ENCODE results near the gene SPESP1. TPM values are rescaled to one million over a fixed set of nuclear protein-coding genes. Genes with fewer than 3 reads are reported as not detected.
"Not testable (repeated sequence)": the region's sequence is repeated elsewhere in the genome, so short reads cannot be mapped to it uniquely, and the experiment has no call there.

Gene SPESP1
- total RNA-seq, 1 experiment from 2014 or later, result not detected

GRCh38 chr15:68924866-68925560, 5.3 kb upstream of the SPESP1 start:
- no peak overlapping the region for H3K27ac ChIP-seq
- DNase-seq (ENCODE audit: low read depth in 1 of 2, low spot score in 2 of 2), result peak; percentile 35 to 64
- no peaks in the 10 kb centered on the region for H3K36me3 ChIP-seq
- no peaks in the 10 kb centered on the region for H3K27me3 ChIP-seq (replicated peaks)
- H3K4me1 ChIP-seq (replicated peaks), result no peaks in the 10 kb centered on the region
- no peak overlapping the region for H3K4me3 ChIP-seq
- no peaks in the 10 kb centered on the region for H3K9me3 ChIP-seq (replicated peaks)

- no peaks in the 10 kb centered on the region for H3K27me3 ChIP-seq (replicated peaks)
- H3K27ac ChIP-seq, result no peak overlapping the region
- DNase-seq (ENCODE audit: low read depth in 1 of 2, low spot score in 2 of 2), result no peak
- H3K9me3 ChIP-seq (replicated peaks), result no peaks in the 10 kb centered on the region
- no peaks in the 10 kb centered on the region for H3K4me1 ChIP-seq (replicated peaks)
- H3K36me3 ChIP-seq, result no peaks in the 10 kb centered on the region
- H3K4me3 ChIP-seq, result no peak overlapping the region
These were observed 2.7 kb downstream of the SPESP1 start for GRCh38 chr15:68933001-68933400.

- DNase-seq (ENCODE audit: low read depth in 1 of 2, low spot score in 2 of 2), result no peak
- Histone ChIP-seq H3K9me3 (replicated peaks) (no peaks in the 10 kb centered on the region), H3K36me3 (no peaks in the 10 kb centered on the region), H3K4me3 (no peak overlapping the region), H3K27ac (no peak overlapping the region), H3K4me1 (replicated peaks) (no peaks in the 10 kb centered on the region), H3K27me3 (replicated peaks) (peaks cover 1% of the 10 kb centered on the region; the same call in 1 of the 2 replicates)
These were observed 4.0 kb downstream of the SPESP1 start for GRCh38 chr15:68934341-68934740.

GRCh38 chr15:68935400-68935937, 5.1 kb downstream of the SPESP1 start:
- no peaks in the 10 kb centered on the region for H3K9me3 ChIP-seq (replicated peaks)
- no peak overlapping the region for H3K4me3 ChIP-seq
- no peak for DNase-seq (ENCODE audit: low read depth in 1 of 2, low spot score in 2 of 2)
- H3K36me3 ChIP-seq, result no peaks in the 10 kb centered on the region
- H3K27me3 ChIP-seq (replicated peaks), result peaks cover 7% of the 10 kb centered on the region; the same call in 1 of the 2 replicates
- no peak overlapping the region for H3K27ac ChIP-seq
- H3K4me1 ChIP-seq (replicated peaks), result no peaks in the 10 kb centered on the region

- no peak overlapping the region for H3K27ac ChIP-seq
- DNase-seq (ENCODE audit: low read depth in 1 of 2, low spot score in 2 of 2), result no peak
- no peaks in the 10 kb centered on the region for H3K4me1 ChIP-seq (replicated peaks)
- peaks cover 14% of the 10 kb centered on the region for H3K27me3 ChIP-seq (replicated peaks)
- H3K36me3 ChIP-seq, result no peaks in the 10 kb centered on the region
- no peak overlapping the region for H3K4me3 ChIP-seq
- no peaks in the 10 kb centered on the region for H3K9me3 ChIP-seq (replicated peaks)
These were observed 9.2 kb downstream of the SPESP1 start for GRCh38 chr15:68939501-68939900.

GRCh38 chr15:68951813-68952212, 21.5 kb downstream of the SPESP1 start:
- Histone ChIP-seq H3K36me3 (no peaks in the 10 kb centered on the region), H3K27me3 (replicated peaks) (peaks cover 3% of the 10 kb centered on the region; the same call in 1 of the 2 replicates), H3K27ac (no peak overlapping the region), H3K4me3 (no peak overlapping the region), H3K9me3 (replicated peaks) (no peaks in the 10 kb centered on the region), H3K4me1 (replicated peaks) (no peaks in the 10 kb centered on the region)
- no peak for DNase-seq (ENCODE audit: low read depth in 1 of 2, low spot score in 2 of 2)

GRCh38 chr15:68957696-68958095, 27.4 kb downstream of the SPESP1 start:
- no peak for DNase-seq (ENCODE audit: low read depth in 1 of 2, low spot score in 2 of 2)
- Histone ChIP-seq H3K4me3 (no peak overlapping the region), H3K27me3 (replicated peaks) (peaks cover 21% of the 10 kb centered on the region), H3K36me3 (no peaks in the 10 kb centered on the region), H3K9me3 (replicated peaks) (no peaks in the 10 kb centered on the region), H3K4me1 (replicated peaks) (no peaks in the 10 kb centered on the region), H3K27ac (no peak overlapping the region)

- peaks cover 21% of the 10 kb centered on the region for H3K27me3 ChIP-seq (replicated peaks)
- no peak overlapping the region for H3K27ac ChIP-seq
- no peaks in the 10 kb centered on the region for H3K9me3 ChIP-seq (replicated peaks)
- no peaks in the 10 kb centered on the region for H3K4me1 ChIP-seq (replicated peaks)
- no peaks in the 10 kb centered on the region for H3K36me3 ChIP-seq
- DNase-seq (ENCODE audit: low read depth in 1 of 2, low spot score in 2 of 2), result no peak
- no peak overlapping the region for H3K4me3 ChIP-seq
These were observed 28.3 kb downstream of the SPESP1 start for GRCh38 chr15:68958597-68958996.

GRCh38 chr15:68962465-68962864, 32.1 kb downstream of the SPESP1 start:
- Histone ChIP-seq H3K4me1 (replicated peaks) (no peaks in the 10 kb centered on the region), H3K36me3 (no peaks in the 10 kb centered on the region), H3K9me3 (replicated peaks) (no peaks in the 10 kb centered on the region), H3K4me3 (no peak overlapping the region), H3K27ac (no peak overlapping the region), H3K27me3 (replicated peaks) (peaks cover 11% of the 10 kb centered on the region; the same call in 1 of the 2 replicates)
- no peak for DNase-seq (ENCODE audit: low read depth in 1 of 2, low spot score in 2 of 2)

- H3K27ac ChIP-seq; H3K4me3 ChIP-seq; H3K4me1 ChIP-seq (replicated peaks); H3K9me3 ChIP-seq (replicated peaks); DNase-seq (ENCODE audit: low read depth in 1 of 2, low spot score in 2 of 2); H3K36me3 ChIP-seq; H3K27me3 ChIP-seq (replicated peaks): not testable (repeated sequence)
These were observed 33.4 kb downstream of the SPESP1 start for GRCh38 chr15:68963719-68964118.

GRCh38 chr15:68966996-68967395, 36.7 kb downstream of the SPESP1 start:
- Histone ChIP-seq H3K4me1 (replicated peaks) (no peaks in the 10 kb centered on the region), H3K4me3 (no peak overlapping the region), H3K27ac (no peak overlapping the region), H3K36me3 (no peaks in the 10 kb centered on the region), H3K9me3 (replicated peaks) (no peaks in the 10 kb centered on the region), H3K27me3 (replicated peaks) (no peaks in the 10 kb centered on the region; the same call in 1 of the 2 replicates)
- no peak for DNase-seq (ENCODE audit: low read depth in 1 of 2, low spot score in 2 of 2)

- no peaks in the 10 kb centered on the region for H3K4me1 ChIP-seq (replicated peaks)
- DNase-seq (ENCODE audit: low read depth in 1 of 2, low spot score in 2 of 2), result no peak
- H3K4me3 ChIP-seq, result no peak overlapping the region
- H3K36me3 ChIP-seq, result no peaks in the 10 kb centered on the region
- no peaks in the 10 kb centered on the region for H3K9me3 ChIP-seq (replicated peaks)
- no peak overlapping the region for H3K27ac ChIP-seq
- H3K27me3 ChIP-seq (replicated peaks), result no peaks in the 10 kb centered on the region; the same call in 1 of the 2 replicates
These were observed 37.6 kb downstream of the SPESP1 start for GRCh38 chr15:68967948-68968347.

GRCh38 chr15:68969298-68969697, 39.0 kb downstream of the SPESP1 start:
- Histone ChIP-seq H3K36me3 (no peaks in the 10 kb centered on the region), H3K4me3 (no peak overlapping the region), H3K27me3 (replicated peaks) (no peaks in the 10 kb centered on the region; the same call in 1 of the 2 replicates), H3K4me1 (replicated peaks) (no peaks in the 10 kb centered on the region), H3K27ac (no peak overlapping the region), H3K9me3 (replicated peaks) (no peaks in the 10 kb centered on the region)
- DNase-seq (ENCODE audit: low read depth in 1 of 2, low spot score in 2 of 2), result no peak

- no peaks in the 10 kb centered on the region for H3K36me3 ChIP-seq
- DNase-seq (ENCODE audit: low read depth in 1 of 2, low spot score in 2 of 2), result no peak
These were observed 42.1 kb downstream of the SPESP1 start for GRCh38 chr15:68972201-68973065.

More at GRCh38 chr15:68972201-68973065, 42.1 kb downstream of the SPESP1 start:
- no peaks in the 10 kb centered on the region; the same call in 1 of the 2 replicates for H3K27me3 ChIP-seq (replicated peaks)
- no peaks in the 10 kb centered on the region for H3K4me1 ChIP-seq (replicated peaks)
- no peak overlapping the region for H3K27ac ChIP-seq
- 0 out of 2 replicates have a peak, but pooled peaks cover 7% of the 10 kb centered on the region for H3K9me3 ChIP-seq (replicated peaks)
- H3K4me3 ChIP-seq, result no peak overlapping the region
